Fibroblast of mammary gland (primary cell): ENCODE data around the gene SF3B4.

Experiments used
- DNase-seq: peaks from one replicate; pipeline ENCODE4 v3.0.0-alpha.2; 2010; ENCODE audit warnings: low read depth
- H3K4me3 ChIP-seq: 2 replicates; pipeline ENCODE4 v1.5.1; 2011; ENCODE audit warnings: low read depth, mild to moderate bottlenecking, low read length, moderate library complexity; ENCODE audit not compliant: control insufficient read depth
- TF ChIP-seq, protein P1 (sequence below): conservative IDR thresholded peaks from 2 replicates; pipeline ENCODE4 v1.5.1; 2011; ENCODE audit warnings: low read depth, low read length, inconsistent platforms; ENCODE audit not compliant: control insufficient read depth, insufficient read depth

Gene SF3B4

DNA sequence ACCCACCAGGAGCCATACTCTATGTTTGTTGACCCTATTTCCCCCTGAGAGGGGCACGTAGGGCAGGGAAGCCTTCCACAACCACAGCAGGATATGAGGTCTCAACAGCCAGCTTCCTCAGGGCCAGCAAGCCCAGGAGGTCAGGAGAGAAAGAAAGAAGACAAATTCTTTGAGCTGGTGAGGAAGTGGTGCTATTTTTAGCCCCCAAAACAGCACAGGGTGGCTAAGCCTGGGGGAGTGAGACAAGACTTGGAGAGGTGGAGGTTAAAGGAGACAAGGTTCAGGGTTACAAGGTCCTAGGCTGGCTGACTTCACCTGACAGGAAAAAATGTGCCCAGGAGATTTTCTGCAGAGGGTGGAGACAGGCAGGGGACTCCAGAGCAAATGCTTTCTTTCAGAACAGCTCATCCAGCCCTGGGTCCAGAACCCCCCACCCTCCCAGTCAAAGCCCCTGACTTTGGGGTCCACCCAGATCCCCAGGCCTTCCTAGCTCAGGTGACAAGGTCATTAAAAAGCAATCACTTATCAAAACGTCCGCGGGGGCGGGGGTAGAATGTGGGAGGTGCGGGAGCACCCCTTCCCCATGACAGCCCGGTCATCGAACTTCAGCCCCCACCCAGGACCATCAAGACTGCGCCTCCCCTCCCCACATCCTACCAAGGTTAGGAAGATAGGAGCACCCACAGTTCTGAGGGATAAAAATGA, 11.3 kb downstream of the SF3B4 start:
- no peak for DNase-seq
- peak overlapping the region; percentile 79 for H3K4me3 ChIP-seq
- TF ChIP-seq, protein P1, sequence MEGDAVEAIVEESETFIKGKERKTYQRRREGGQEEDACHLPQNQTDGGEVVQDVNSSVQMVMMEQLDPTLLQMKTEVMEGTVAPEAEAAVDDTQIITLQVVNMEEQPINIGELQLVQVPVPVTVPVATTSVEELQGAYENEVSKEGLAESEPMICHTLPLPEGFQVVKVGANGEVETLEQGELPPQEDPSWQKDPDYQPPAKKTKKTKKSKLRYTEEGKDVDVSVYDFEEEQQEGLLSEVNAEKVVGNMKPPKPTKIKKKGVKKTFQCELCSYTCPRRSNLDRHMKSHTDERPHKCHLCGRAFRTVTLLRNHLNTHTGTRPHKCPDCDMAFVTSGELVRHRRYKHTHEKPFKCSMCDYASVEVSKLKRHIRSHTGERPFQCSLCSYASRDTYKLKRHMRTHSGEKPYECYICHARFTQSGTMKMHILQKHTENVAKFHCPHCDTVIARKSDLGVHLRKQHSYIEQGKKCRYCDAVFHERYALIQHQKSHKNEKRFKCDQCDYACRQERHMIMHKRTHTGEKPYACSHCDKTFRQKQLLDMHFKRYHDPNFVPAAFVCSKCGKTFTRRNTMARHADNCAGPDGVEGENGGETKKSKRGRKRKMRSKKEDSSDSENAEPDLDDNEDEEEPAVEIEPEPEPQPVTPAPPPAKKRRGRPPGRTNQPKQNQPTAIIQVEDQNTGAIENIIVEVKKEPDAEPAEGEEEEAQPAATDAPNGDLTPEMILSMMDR: no peak

DNA sequence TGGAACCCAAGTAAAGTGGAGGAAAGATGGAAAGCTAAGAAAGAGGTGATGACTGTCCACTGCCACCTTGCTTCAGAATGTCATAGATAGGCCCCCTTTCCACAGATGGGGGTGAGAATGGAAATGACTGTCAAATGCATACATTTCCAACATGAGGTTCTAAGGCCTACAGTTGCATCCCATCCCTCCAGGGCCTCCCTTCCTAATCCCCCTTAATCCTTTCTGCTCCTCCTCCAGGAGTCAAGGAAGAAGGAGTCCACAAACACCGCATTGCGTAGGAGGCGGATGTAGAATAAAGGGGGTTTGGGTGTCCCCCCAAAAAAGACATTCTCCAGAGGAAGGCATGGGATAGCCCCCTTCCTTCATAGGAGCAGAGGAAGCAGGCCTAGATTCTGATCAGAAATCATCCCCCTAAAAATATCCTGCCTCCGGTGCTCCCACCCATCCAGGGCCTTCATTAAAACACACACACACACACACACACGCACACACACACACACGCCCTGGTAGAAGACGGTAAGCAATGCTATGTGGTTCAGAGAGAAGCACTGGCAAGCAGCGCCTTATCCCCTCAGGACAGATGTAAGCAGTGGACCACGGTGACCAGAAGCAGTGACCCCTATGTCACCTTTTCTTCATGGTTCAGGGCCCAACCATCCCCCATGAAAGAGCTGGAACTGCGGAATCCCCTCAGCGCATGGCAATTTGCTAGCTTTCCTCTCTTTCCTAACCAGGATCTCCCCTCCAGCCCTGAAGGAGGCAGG, 12.0 kb downstream of the SF3B4 start:
- no peak overlapping the region for H3K4me3 ChIP-seq
- TF ChIP-seq, protein P1: no peak
- DNase-seq: no peak

DNA sequence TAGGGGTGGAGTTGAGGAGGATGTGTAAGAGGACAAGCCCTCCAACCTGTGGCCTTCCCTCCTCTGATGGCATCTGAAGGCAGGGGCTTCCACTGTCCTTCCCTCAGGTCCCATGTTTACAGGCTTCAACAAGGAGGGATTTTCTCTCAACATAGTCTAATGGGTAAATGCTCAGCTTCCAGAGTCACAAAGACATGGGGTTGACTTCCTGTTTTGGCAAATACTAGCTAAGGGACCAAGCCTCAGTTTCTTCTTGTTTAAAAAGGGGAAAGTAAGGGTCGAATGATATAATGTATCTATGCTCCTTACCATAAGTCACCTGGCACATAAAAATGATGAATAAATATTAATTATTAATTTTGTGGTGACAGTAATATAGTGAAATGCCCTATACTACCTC, 13.1 kb downstream of the SF3B4 start:
- no peak overlapping the region for H3K4me3 ChIP-seq
- no peak for DNase-seq
- TF ChIP-seq, protein P1: no peak

DNA sequence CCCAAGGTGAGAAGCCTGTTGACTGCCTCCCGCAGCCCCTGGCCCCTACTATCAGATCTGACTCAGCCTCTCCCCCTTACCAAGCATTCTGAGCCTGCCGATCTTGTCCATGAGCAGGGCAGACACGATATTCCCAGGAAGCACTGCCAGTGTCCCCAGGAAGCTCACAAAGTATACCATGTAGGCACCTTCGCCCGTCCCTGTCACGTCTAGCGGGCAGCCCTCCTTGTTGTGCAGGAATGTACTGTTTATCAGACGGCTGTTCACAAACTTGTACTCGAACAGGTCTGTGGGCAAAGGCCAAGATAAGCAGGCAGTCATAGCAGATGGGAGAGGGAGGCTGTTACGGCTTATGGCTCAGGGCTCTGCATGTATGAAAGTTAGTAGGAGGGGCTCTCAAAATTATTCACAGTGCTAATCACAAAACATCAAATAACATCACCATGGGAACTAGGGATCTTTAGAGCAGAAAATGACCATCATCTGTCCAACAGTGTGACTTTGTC, 21.0 kb downstream of the SF3B4 start:
- DNase-seq: no peak
- H3K4me3 ChIP-seq: no peak overlapping the region
- TF ChIP-seq, protein P1: no peak

DNA sequence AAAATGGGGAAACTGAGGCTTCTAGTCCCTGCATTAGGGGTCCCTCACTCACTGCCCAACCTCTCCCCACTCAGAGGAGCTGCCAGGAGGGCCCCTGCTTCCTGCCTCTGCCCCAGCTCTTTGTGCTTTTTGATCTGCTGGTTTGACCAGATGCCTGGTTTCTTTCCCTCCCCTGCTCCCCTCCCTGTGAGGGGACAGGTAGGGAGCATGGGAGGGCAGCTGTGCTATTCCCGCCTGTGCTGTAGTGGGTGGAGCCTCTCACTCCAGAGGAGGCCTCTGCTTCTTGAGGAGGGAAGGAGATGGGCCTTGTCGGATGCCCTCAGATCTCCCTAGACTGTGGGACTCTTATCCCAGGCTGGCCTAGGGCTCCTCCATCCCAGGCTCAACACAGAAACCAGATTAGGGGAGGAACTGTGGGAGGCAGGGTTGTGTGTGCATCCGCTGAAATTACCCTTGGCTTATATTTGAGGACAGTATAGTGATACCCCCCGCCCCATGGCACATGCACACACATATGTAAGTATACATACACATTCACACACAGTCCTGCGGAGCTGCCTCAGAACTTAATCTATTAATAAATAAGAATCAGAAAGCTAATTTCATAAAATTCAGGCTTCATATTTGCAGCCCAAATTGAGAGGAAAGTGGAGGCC, 23.6 kb downstream of the SF3B4 start:
- no peak overlapping the region for H3K4me3 ChIP-seq
- TF ChIP-seq, protein P1: no peak
- DNase-seq: no peak

DNA sequence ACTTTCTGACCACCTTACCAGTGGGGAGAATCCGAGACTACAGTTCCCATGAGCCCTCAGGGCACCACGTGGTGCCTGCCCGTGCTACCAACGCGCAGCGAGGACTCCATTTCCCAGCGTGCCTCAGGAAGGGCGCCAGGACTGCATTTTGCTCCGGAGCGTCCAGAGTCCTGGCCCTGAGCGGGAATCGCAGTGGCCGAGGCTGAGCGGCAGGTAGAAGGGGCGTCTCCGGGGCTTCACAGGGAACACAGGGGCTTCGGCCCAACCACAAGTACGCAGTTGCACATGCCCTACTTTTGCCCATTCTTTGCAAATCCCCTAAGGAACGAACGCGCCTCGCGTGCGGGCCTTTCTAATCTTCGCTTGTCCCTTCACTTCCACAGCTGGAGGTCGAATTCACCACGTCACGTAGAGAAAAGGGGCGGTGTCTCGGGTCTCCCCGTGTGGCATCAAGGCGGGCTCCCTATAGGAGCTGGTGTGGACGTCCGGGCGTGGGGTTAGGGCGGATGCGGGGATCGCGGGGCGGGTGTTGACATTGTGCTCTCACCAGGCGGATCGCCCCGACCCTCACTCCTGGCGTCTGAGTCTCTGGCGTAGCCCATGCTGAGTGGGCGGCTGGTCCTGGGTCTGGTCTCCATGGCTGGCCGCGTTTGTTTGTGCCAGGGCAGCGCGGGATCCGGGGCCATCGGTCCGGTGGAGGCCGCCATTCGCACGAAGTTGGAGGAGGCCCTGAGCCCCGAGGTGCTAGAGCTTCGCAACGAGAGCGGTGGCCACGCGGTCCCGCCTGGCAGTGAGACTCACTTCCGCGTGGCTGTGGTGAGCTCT, 27.9 kb downstream of the SF3B4 start, which contains the start of gene BOLA1:
TSS of gene BOLA1 (plus strand) at position 109 of the 825 bp plus-strand sequence. CDS start at position 601, 492 bp downstream.
- H3K4me3 ChIP-seq: peak within 1 kb of the TSS; percentile 56
- DNase-seq: peak; percentile 89
- TF ChIP-seq, protein P1: no peak
